ENCODE measurements around the gene RPS27A. TPM values are rescaled to one million over a fixed set of nuclear protein-coding genes. Genes with fewer than 3 reads are reported as not detected.
"Not testable (repeated sequence)": the region's sequence is repeated elsewhere in the genome, so short reads cannot be mapped to it uniquely, and the experiment has no call there.

RPS27A gene
- total and polyA plus RNA-seq, 2 donors (not counting 1 experiment from before 2014, with no cell fraction given) = 1,678 to 3,107 TPM

GRCh38 chr2:55239656-55240222 is 7.3 kb downstream of the RPS27A start:
- no peak for ATAC-seq (ENCODE audit: low read depth)
- intact Hi-C loops (cut with micrococcal nuclease) = no loop called here

DNA sequence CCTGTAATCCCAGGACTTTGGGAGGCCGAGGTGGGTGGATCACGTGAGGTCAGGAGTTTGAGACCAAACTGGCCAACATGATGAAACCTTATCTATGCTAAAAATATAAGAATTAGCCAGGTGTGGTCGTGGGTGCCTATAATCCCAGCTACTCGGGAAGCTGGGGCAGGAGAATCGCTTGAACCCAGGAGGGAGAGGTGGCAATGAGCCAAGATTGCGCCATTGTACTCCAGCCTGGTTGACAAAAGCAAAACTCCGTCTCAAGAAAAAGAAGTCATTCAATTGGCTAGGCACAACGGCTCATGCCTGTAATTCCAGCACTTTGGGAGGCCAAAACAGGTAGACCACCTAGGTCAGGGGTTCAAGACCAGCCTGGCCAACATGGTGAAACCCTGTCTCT is 9.1 kb downstream of the RPS27A start:
- ATAC-seq (ENCODE audit: low read depth); H3K9me3 ChIP-seq (ENCODE audit: control extremely low read depth in 1 of 3, control insufficient read depth in 2 of 3, insufficient read depth in 1 of 3, low read length in 2 of 3); H3K27me3 ChIP-seq (replicated peaks in 1 of 4; ENCODE audit: control extremely low read depth in 1 of 4, control insufficient read depth in 3 of 4, insufficient read depth in 4 of 4, low read length in 3 of 4); H3K4me2 ChIP-seq (replicated peaks; ENCODE audit: low read depth, low read length, poor library complexity, severe bottlenecking); H2AFZ ChIP-seq (ENCODE audit: insufficient read depth, low read depth, low read length, poor library complexity, severe bottlenecking); H3K9ac ChIP-seq (ENCODE audit: low read length); DNase-seq; H3K4me3 ChIP-seq (ENCODE audit: control extremely low read depth in 1 of 5, extremely low read depth in 1 of 5, insufficient read depth in 1 of 5, low read depth in 2 of 5, low read length in 4 of 5); H3K9me3 Mint-ChIP-seq (ENCODE audit: insufficient read depth); H3K79me2 ChIP-seq (ENCODE audit: control insufficient read depth, insufficient read depth, low read length); H3K27ac Mint-ChIP-seq; H3K4me1 Mint-ChIP-seq; H3K27ac ChIP-seq (ENCODE audit: low read length in 2 of 2); intact Hi-C loops (cut with micrococcal nuclease); H3K4me1 ChIP-seq (ENCODE audit: control insufficient read depth in 2 of 2, insufficient read depth in 2 of 2, low read length in 2 of 2); H3K27me3 Mint-ChIP-seq; H4K20me1 ChIP-seq (ENCODE audit: control insufficient read depth, insufficient read depth, low read length, poor library complexity, severe bottlenecking); CTCF ChIA-PET; H3K4me3 Mint-ChIP-seq: not testable (repeated sequence)
- POLR2A ChIA-PET = interaction anchor here (0.7 to 1.0 kb wide), 2 partner anchors 9 to 102 kb away, joined by 6 to 10 read pairs; partner anchors contain the start of genes CLHC1 and RPS27A
- peaks cover 8 to 51% of the 10 kb centered on the region in 2 experiments for H3K36me3 ChIP-seq (replicated peaks in 1 of 2; ENCODE audit: control extremely low read depth in 1 of 2, control insufficient read depth in 1 of 2, extremely low read depth in 1 of 2, insufficient read depth in 2 of 2, low read length in 1 of 2)
- WGBS (ENCODE audit: insufficient coverage) = over 99% methylated on average over 6 of the region's 8 CpGs

More at GRCh38 chr2:55239656-55240222, 7.3 kb downstream of the RPS27A start:
- TF ChIP-seq EZH2 (IDR thresholded peaks at IDR 0.05; ENCODE audit: borderline replicate concordance, insufficient read depth, low read depth, low read length, poor library complexity, severe bottlenecking) = no peak
- no peak for TF ChIP-seq CTCF (IDR thresholded peaks at IDR 0.05)
- no peak overlapping the region for H3K9ac ChIP-seq (ENCODE audit: low read length)
- ChIA-PET CTCF (no interaction called here), POLR2A (no interaction called here)
- no peak overlapping the region for H3K27ac ChIP-seq (ENCODE audit: low read length in 2 of 2)
- Mint-ChIP-seq H3K4me3 (no peak overlapping the region), H3K27me3 (no peaks in the 10 kb centered on the region), H3K4me1 (peaks cover 10% of the 10 kb centered on the region), H3K27ac (no peak overlapping the region), H3K9me3 (ENCODE audit: insufficient read depth) (no peaks in the 10 kb centered on the region)
- WGBS (ENCODE audit: insufficient coverage) = no CpG with 5 or more reads among the region's 4 CpGs
- no peak overlapping the region for H3K4me2 ChIP-seq (replicated peaks; ENCODE audit: low read depth, low read length, poor library complexity, severe bottlenecking)
- no peaks in the 10 kb centered on the region for H3K9me3 ChIP-seq (ENCODE audit: control extremely low read depth in 1 of 3, control insufficient read depth in 2 of 3, insufficient read depth in 1 of 3, low read length in 2 of 3)
- H4K20me1 ChIP-seq (ENCODE audit: control insufficient read depth, insufficient read depth, low read length, poor library complexity, severe bottlenecking) = peaks cover 4% of the 10 kb centered on the region
- peaks cover 0 to under 1% of the 10 kb centered on the region in 2 donors for H3K4me1 ChIP-seq (ENCODE audit: control insufficient read depth in 2 of 2, insufficient read depth in 2 of 2, low read length in 2 of 2)
- no peaks in the 10 kb centered on the region for H3K27me3 ChIP-seq (replicated peaks in 1 of 4; ENCODE audit: control extremely low read depth in 1 of 4, control insufficient read depth in 3 of 4, insufficient read depth in 4 of 4, low read length in 3 of 4)
- no peak overlapping the region for H3K4me3 ChIP-seq (ENCODE audit: control extremely low read depth in 1 of 5, extremely low read depth in 1 of 5, insufficient read depth in 1 of 5, low read depth in 2 of 5, low read length in 4 of 5)
- H3K36me3 ChIP-seq (replicated peaks in 1 of 2; ENCODE audit: control extremely low read depth in 1 of 2, control insufficient read depth in 1 of 2, extremely low read depth in 1 of 2, insufficient read depth in 2 of 2, low read length in 1 of 2) = peaks cover 8 to 60% of the 10 kb centered on the region in 2 experiments
- no peak overlapping the region for H2AFZ ChIP-seq (ENCODE audit: insufficient read depth, low read depth, low read length, poor library complexity, severe bottlenecking)
- DNase-seq = no peak
- no peaks in the 10 kb centered on the region for H3K79me2 ChIP-seq (ENCODE audit: control insufficient read depth, insufficient read depth, low read length)
